C4-2B (cell line): Measurements from ENCODE around the gene KDM4C.
A peak's percentile ranks its signal among the peaks of the same experiment; 100 is the strongest.
"Not testable (repeated sequence)": the region's sequence is repeated elsewhere in the genome, so short reads cannot be mapped to it uniquely, and the experiment has no call there.

Experiments used
- H3K27ac ChIP-seq: fragments of 450-650 bp; 2 replicates; pipeline ENCODE4 v1.5.1; 2017
- CTCF ChIP-seq: fragments of 450-650 bp; conservative IDR thresholded peaks from 2 replicates; pipeline ENCODE4 v1.5.1; 2017; ENCODE audit warnings: mild to moderate bottlenecking
- ZFX ChIP-seq: fragments of 450-650 bp; IDR thresholded peaks from 2 replicates; pipeline ENCODE4 v1.6.1; 2017

Gene KDM4C

DNA sequence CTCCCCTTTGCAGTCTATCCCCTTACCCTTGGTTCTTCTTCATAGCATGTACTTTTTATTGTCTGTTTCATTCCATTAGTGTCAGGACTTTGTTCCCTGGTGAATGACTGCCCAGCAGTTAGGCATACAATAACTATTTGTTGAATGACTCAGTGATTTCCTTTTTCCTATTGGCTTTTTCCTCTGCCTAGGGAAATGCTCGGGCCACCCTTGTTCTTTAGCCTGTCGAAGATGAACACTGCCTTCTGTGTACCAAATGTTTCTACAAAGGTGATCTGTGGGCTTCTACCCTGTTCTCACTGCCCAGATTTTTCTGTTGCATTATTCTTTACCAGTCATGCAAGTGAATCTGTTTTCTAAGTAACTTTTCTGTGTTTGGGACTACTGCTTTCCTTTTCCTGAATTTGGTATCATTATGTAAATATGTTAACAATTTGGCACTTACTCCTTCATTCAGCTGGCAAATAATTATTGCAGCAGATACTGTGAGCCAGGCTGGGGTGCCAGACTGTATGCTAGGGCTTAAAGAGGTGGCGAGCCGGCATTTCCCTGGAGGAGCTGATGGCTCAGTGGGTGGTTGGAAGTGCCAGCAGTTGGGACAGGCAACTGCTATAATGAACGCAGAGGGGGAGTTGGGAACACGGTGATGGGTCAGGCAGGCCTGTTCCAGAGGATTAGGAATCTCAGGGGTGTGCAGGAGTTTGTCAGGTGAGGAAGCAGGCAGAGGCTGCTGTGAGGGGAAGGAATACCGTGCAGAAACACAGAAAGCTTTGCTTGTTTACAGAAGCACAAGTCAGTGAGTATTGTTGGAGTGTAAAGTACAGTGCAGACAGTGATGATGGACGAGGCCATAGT lies 30.6 kb downstream of the KDM4C start:
- TF ChIP-seq ZFX (no peak), CTCF (no peak)
- H3K27ac ChIP-seq: peak overlapping the region; percentile 59

DNA sequence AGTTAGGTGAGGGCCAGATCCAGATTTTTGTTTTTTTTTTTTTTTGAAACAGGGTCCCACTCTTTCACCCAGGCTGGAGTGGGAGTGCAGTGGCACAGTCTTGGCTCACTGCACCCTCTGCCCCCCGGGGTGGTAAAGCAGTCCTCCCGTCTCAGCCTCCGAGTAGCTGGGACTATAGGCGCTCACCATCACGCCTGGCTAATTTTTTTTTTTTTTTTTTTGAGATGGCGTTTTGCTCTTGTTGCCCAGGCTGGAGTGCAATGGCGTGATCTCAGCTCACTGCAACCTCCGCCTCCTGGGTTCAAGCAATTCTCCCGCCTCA lies 31.2 kb downstream of the KDM4C start:
- peak overlapping the region; percentile 59 for H3K27ac ChIP-seq

DNA sequence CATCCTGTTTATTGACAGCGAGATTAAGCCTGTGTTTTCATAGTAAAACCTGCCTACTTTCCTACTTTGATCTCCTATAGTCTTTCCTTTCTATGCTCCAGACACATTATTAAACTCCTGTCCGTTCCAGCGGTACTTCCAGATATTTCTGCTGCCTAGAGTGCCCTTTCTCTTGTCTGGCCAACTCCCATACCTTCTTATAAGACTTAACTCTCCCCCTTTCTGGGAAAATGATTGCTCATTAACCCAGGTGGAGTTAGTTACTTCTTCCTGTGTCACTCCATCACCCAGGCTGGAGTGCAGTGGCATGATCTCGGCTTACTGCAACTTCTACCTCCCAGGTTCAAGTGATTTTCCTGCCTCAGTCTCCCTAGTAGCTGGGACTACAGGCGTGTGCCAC lies 33.1 kb downstream of the KDM4C start:
- TF ChIP-seq CTCF: no peak
- no peak for TF ChIP-seq ZFX
- no peak overlapping the region for H3K27ac ChIP-seq

DNA sequence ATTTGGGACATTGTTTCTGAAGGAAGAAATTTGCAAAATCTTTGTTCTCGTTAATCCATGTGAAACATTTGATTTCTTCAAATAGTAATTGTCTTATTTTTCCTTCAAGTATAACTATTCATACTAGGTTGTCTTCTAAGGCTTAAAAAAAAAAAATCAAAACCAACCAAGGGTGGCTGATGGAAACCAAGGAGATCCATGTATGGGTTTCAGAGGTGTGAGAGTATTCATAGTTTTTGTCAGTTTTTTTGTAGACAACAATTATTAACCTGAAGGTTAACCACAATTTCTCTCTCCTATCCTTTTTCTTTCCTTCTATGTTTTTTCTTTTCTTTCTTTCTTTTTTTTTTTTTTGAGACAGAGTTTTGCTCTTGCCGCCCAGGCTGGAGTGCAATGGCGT lies 35.4 kb downstream of the KDM4C start:
- TF ChIP-seq ZFX (no peak), CTCF (no peak)
- H3K27ac ChIP-seq: no peak overlapping the region

DNA sequence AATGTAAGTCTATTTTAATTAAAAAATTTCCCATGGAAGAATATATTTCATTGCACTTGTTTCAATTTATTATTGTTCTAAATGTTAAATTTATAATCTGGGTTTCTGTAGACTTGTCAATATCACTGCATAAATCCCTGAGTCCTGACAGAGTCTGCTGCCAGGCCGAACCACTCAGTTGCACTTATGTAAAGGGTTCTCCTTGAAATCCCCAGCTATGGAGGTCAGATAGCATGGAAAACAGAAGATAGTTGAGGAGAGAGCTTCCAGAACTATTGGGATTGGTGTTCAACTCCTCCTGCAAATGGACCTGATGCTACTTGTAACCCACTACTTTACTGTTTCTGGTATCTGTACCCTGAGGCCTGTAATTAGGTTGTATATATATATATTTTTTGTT lies 37.2 kb downstream of the KDM4C start:
- H3K27ac ChIP-seq: no peak overlapping the region
- TF ChIP-seq ZFX: no peak
- no peak for TF ChIP-seq CTCF

DNA sequence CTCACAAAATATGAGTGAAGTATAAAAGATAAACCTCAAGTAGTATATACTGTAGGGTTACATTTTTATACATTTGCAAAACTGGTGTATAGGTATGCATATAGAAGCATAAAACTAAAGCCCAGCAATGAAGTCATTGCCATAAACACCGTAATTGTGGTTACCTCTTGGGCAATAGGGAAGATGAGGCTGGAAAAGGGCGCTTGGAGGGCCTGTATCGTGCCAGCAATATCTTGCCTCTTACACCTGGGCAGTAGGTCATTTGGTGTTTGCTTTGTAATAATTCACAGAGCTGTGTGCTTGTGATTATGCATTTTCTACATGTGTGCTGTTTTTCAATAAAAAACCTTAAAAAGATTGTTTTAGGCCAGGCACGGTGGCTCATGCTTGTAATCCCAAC lies 45.2 kb downstream of the KDM4C start:
- no peak overlapping the region for H3K27ac ChIP-seq
- TF ChIP-seq CTCF (no peak), ZFX (no peak)

GRCh38 chr9:6805532-6805931 lies 47.8 kb downstream of the KDM4C start:
- no peak for TF ChIP-seq ZFX
- TF ChIP-seq CTCF: no peak
- H3K27ac ChIP-seq: no peak overlapping the region

- not testable (repeated sequence) for H3K27ac ChIP-seq
Observed at GRCh38 chr9:6806318-6806717, 48.5 kb downstream of the KDM4C start.

DNA sequence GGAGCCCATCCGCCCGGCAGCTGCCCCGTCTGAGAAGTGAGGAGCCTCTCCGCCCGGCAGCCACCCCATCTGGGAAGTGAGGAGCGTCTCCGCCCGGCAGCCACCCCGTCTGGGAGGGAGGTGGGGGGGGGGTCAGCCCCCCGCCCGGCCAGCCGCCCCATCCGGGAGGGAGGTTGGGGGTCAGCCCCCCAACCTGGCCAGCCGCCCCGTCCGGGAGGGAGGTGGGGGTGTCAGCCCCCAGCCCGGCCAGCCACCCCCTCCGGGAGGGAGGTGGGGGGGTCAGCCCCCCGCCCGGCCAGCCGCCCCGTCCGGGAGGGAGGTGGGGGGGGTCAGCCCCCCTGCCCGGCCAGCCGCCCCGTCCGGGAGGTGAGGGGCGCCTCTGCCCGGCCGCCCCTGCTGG lies 49.9 kb downstream of the KDM4C start:
- not testable (repeated sequence) for H3K27ac ChIP-seq
